ENCODE measurements around the gene NPBWR2. TPM values are rescaled to one million over a fixed set of nuclear protein-coding genes. Genes with fewer than 3 reads are reported as not detected.
"Not testable (repeated sequence)": the region's sequence is repeated elsewhere in the genome, so short reads cannot be mapped to it uniquely, and the experiment has no call there.

NPBWR2 gene
- total RNA-seq, 3 donors from 2014 or later (not counting 1 experiment from before 2014, with no cell fraction given): not detected

DNA sequence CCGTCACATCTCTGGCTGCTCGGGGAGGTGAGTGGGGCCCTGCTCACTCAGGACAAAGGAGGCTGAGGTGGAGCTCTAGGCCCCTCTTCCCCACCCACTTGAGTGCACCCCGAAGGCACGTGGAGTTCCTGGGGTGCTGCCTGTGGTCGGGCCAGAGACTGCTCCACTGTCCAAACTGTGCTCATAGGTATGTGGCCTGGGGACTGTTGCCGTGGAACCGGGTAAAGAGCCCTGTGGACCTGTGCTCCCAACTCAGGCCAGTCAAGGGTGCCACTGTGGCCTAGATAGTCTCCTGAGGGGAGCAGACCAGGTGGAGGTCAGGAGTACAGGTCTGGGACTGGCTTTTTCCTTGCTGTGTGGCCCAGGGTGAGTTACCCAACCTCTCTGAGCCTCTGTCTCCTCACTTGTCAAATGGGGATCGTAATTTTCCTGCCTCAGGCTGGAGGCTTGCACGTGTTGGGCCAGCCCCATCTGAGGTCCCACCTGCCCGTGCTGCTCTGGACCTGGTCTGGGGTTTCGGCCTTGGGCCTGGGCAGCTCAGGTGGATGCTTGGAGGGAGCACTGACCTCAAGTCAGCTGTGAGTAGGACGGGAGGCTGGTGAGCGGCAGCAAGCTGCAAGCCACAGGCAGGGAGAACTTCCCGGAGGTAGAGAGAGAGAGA, 12.4 kb upstream of the NPBWR2 start:
- ATAC-seq: peak in 1 of 3 donors; percentile 23

GRCh38 chr20:64119301-64119680, 11.9 kb upstream of the NPBWR2 start:
- peaks cover 8% of the 10 kb centered on the region in 2 donors for H3K4me1 Mint-ChIP-seq
- TF ChIP-seq, protein P1, sequence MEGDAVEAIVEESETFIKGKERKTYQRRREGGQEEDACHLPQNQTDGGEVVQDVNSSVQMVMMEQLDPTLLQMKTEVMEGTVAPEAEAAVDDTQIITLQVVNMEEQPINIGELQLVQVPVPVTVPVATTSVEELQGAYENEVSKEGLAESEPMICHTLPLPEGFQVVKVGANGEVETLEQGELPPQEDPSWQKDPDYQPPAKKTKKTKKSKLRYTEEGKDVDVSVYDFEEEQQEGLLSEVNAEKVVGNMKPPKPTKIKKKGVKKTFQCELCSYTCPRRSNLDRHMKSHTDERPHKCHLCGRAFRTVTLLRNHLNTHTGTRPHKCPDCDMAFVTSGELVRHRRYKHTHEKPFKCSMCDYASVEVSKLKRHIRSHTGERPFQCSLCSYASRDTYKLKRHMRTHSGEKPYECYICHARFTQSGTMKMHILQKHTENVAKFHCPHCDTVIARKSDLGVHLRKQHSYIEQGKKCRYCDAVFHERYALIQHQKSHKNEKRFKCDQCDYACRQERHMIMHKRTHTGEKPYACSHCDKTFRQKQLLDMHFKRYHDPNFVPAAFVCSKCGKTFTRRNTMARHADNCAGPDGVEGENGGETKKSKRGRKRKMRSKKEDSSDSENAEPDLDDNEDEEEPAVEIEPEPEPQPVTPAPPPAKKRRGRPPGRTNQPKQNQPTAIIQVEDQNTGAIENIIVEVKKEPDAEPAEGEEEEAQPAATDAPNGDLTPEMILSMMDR (IDR thresholded peaks at IDR 0.05): no peak
- ATAC-seq (no peak), DNase-seq (no peak)
- peaks cover 6 to 14% of the 10 kb centered on the region in 2 donors for H3K27me3 Mint-ChIP-seq (ENCODE audit: low read depth in 2 of 2)
- Histone ChIP-seq H3K4me3 (ENCODE audit: low read length) (no peak overlapping the region), H3K36me3 (ENCODE audit: control insufficient read depth, insufficient read depth, low read length) (no peaks in the 10 kb centered on the region), H3K9me3 (ENCODE audit: control insufficient read depth, insufficient read depth, low read length) (no peaks in the 10 kb centered on the region), H3K27me3 (ENCODE audit: control insufficient read depth, insufficient read depth, low read length) (peaks cover 3% of the 10 kb centered on the region), H3K4me1 (ENCODE audit: control insufficient read depth, insufficient read depth, low read length) (peaks cover 10% of the 10 kb centered on the region), H3K27ac (ENCODE audit: low read length) (no peak overlapping the region)
- no peak overlapping the region for H3K4me3 Mint-ChIP-seq
- 92% methylated on average over 8 of the region's 8 CpGs for WGBS (ENCODE audit: insufficient coverage)
- no peaks in the 10 kb centered on the region for H3K36me3 Mint-ChIP-seq
- intact Hi-C loops (cut with micrococcal nuclease): no loop called here
- no peaks in the 10 kb centered on the region for H3K9me3 Mint-ChIP-seq
- H3K27ac Mint-ChIP-seq: peak overlapping the region in 1 of 2 donors; percentile 91

More for the DNA sequence above, 12.4 kb upstream of the NPBWR2 start:
- Histone ChIP-seq H3K36me3 (ENCODE audit: control insufficient read depth, insufficient read depth, low read length) (no peaks in the 10 kb centered on the region), H3K27ac (ENCODE audit: low read length) (no peak overlapping the region), H3K9me3 (ENCODE audit: control insufficient read depth, insufficient read depth, low read length) (no peaks in the 10 kb centered on the region), H3K27me3 (ENCODE audit: control insufficient read depth, insufficient read depth, low read length) (peaks cover 5% of the 10 kb centered on the region), H3K4me3 (ENCODE audit: low read length) (no peak overlapping the region), H3K4me1 (ENCODE audit: control insufficient read depth, insufficient read depth, low read length) (peaks cover 10% of the 10 kb centered on the region)
- Mint-ChIP-seq H3K9me3 (no peaks in the 10 kb centered on the region), H3K36me3 (no peaks in the 10 kb centered on the region), H3K27me3 (ENCODE audit: low read depth in 2 of 2) (peaks cover 9 to 14% of the 10 kb centered on the region in 2 donors), H3K4me3 (peak overlapping the region; percentile 77), H3K27ac (peak overlapping the region; percentile 78 to 91), H3K4me1 (peaks cover 8% of the 10 kb centered on the region in 2 donors)
- peak in 1 of 2 donors; percentile 31 for DNase-seq
- intact Hi-C loops (cut with micrococcal nuclease): loop anchor here (1.0 to 5.0 kb wide), 5 partner anchors 37 to 581 kb away; partner anchors contain the start of gene PRPF6
- TF ChIP-seq, protein P1 (IDR thresholded peaks at IDR 0.05): no peak
- 68% methylated on average over 13 of the region's 14 CpGs for WGBS (ENCODE audit: insufficient coverage)

GRCh38 chr20:64117432-64117777, 10.0 kb upstream of the NPBWR2 start:
- H3K9me3 ChIP-seq (ENCODE audit: control insufficient read depth, insufficient read depth, low read length); H3K4me1 Mint-ChIP-seq; H3K27ac Mint-ChIP-seq; H3K36me3 Mint-ChIP-seq; ATAC-seq; DNase-seq; H3K4me3 ChIP-seq (ENCODE audit: low read length); H3K4me3 Mint-ChIP-seq; H3K27ac ChIP-seq (ENCODE audit: low read length); H3K36me3 ChIP-seq (ENCODE audit: control insufficient read depth, insufficient read depth, low read length); H3K9me3 Mint-ChIP-seq; H3K27me3 ChIP-seq (ENCODE audit: control insufficient read depth, insufficient read depth, low read length); intact Hi-C loops (cut with micrococcal nuclease); H3K27me3 Mint-ChIP-seq (ENCODE audit: low read depth in 2 of 2): not testable (repeated sequence)
- WGBS (ENCODE audit: insufficient coverage): 73% methylated on average over 2 of the region's 6 CpGs
- peaks cover 10% of the 10 kb centered on the region for H3K4me1 ChIP-seq (ENCODE audit: control insufficient read depth, insufficient read depth, low read length)

GRCh38 chr20:64116541-64117431, 9.4 kb upstream of the NPBWR2 start:
- 87% methylated on average over 17 of the region's 17 CpGs for WGBS (ENCODE audit: insufficient coverage)
- H3K4me1 Mint-ChIP-seq: peaks cover 8% of the 10 kb centered on the region in 2 donors
- H3K4me3 Mint-ChIP-seq: no peak overlapping the region
- no peak for ATAC-seq
- Histone ChIP-seq H3K4me1 (ENCODE audit: control insufficient read depth, insufficient read depth, low read length) (peaks cover 10% of the 10 kb centered on the region), H3K27me3 (ENCODE audit: control insufficient read depth, insufficient read depth, low read length) (peaks cover 3% of the 10 kb centered on the region), H3K9me3 (ENCODE audit: control insufficient read depth, insufficient read depth, low read length) (no peaks in the 10 kb centered on the region), H3K4me3 (ENCODE audit: low read length) (no peak overlapping the region), H3K27ac (ENCODE audit: low read length) (no peak overlapping the region), H3K36me3 (ENCODE audit: control insufficient read depth, insufficient read depth, low read length) (no peaks in the 10 kb centered on the region)
- no peak overlapping the region for H3K27ac Mint-ChIP-seq
- H3K27me3 Mint-ChIP-seq (ENCODE audit: low read depth in 2 of 2): peaks cover 4 to 6% of the 10 kb centered on the region in 2 donors
- H3K9me3 Mint-ChIP-seq: no peaks in the 10 kb centered on the region
- H3K36me3 Mint-ChIP-seq: no peaks in the 10 kb centered on the region
- no peak for DNase-seq
- intact Hi-C loops (cut with micrococcal nuclease): no loop called here
- TF ChIP-seq, protein P1 (IDR thresholded peaks at IDR 0.05): no peak

Data from natural killer cell (primary cell).